ENCODE results near the gene COTL1. TPM values are rescaled to one million over a fixed set of nuclear protein-coding genes. Genes with fewer than 3 reads are reported as not detected.
"Not testable (repeated sequence)": the region's sequence is repeated elsewhere in the genome, so short reads cannot be mapped to it uniquely, and the experiment has no call there.

Gene COTL1
- total and polyA plus RNA-seq, 3 experiments from 2014 or later, result 373 to 653 (median 388) TPM

- DNase-seq, result no peak
- Histone ChIP-seq H3K36me3 (ENCODE audit: insufficient read depth, low read length) (peaks cover 28% of the 10 kb centered on the region), H3K4me1 (ENCODE audit: insufficient read depth, low read length) (no peaks in the 10 kb centered on the region), H3K9me3 (ENCODE audit: low read length) (no peaks in the 10 kb centered on the region), H3K27ac (ENCODE audit: low read depth, low read length) (no peak overlapping the region), H3K27me3 (ENCODE audit: insufficient read depth, low read length, poor library complexity, severe bottlenecking) (no peaks in the 10 kb centered on the region), H3K4me3 (ENCODE audit: low read length) (no peak overlapping the region)
- peaks cover 2 to 57% (median 9%) of the 10 kb centered on the region in 3 donors for H3K36me3 Mint-ChIP-seq
- no peaks in the 10 kb centered on the region for H3K9me3 Mint-ChIP-seq
- H3K27ac Mint-ChIP-seq, result peak overlapping the region in 2 of 8 donors; percentile 3 to 63
- H3K4me1 Mint-ChIP-seq, result peaks cover 7 to 24% (median 23%) of the 10 kb centered on the region in 3 donors
- POLR2A ChIA-PET, result no interaction called here
- peaks cover 0 to 3% of the 10 kb centered on the region in 2 donors for H3K27me3 Mint-ChIP-seq
- H3K4me3 Mint-ChIP-seq, result no peak overlapping the region
- CTCF ChIA-PET, result interaction anchor here (1.0 to 4.8 kb wide), 8 partner anchors 9 to 109 kb away, joined by 3 to 20 read pairs (median 4); no protein-coding TSS in a partner anchor
Observed at GRCh38 chr16:84563064-84563715, 54.7 kb downstream of the COTL1 start.

- Mint-ChIP-seq H3K27me3 (peaks cover 0 to 3% of the 10 kb centered on the region in 2 donors), H3K9me3 (no peaks in the 10 kb centered on the region), H3K27ac (peak overlapping the region in 3 of 8 donors; percentile 5 to 66 (median 57)), H3K4me3 (no peak overlapping the region), H3K36me3 (peaks cover 0 to 50% (median 9%) of the 10 kb centered on the region in 3 donors), H3K4me1 (peaks cover 2 to 15% (median 14%) of the 10 kb centered on the region in 3 donors)
- Histone ChIP-seq H3K27me3 (ENCODE audit: insufficient read depth, low read length, poor library complexity, severe bottlenecking) (no peaks in the 10 kb centered on the region), H3K4me3 (ENCODE audit: low read length) (no peak overlapping the region), H3K9me3 (ENCODE audit: low read length) (no peaks in the 10 kb centered on the region), H3K27ac (ENCODE audit: low read depth, low read length) (no peak overlapping the region), H3K4me1 (ENCODE audit: insufficient read depth, low read length) (no peaks in the 10 kb centered on the region), H3K36me3 (ENCODE audit: insufficient read depth, low read length) (peaks cover 24% of the 10 kb centered on the region)
- ChIA-PET POLR2A (no interaction called here), CTCF (interaction anchor here (1.1 to 2.1 kb wide), 4 partner anchors 10 to 51 kb away, joined by 3 to 10 read pairs (median 4); no protein-coding TSS in a partner anchor)
- no peak for DNase-seq
Observed at GRCh38 chr16:84562174-84562815, 55.6 kb downstream of the COTL1 start.

- Histone ChIP-seq H3K4me1 (ENCODE audit: insufficient read depth, low read length) (no peaks in the 10 kb centered on the region), H3K27me3 (ENCODE audit: insufficient read depth, low read length, poor library complexity, severe bottlenecking) (no peaks in the 10 kb centered on the region), H3K36me3 (ENCODE audit: insufficient read depth, low read length) (peaks cover 14% of the 10 kb centered on the region), H3K27ac (ENCODE audit: low read depth, low read length) (no peak overlapping the region), H3K4me3 (ENCODE audit: low read length) (no peak overlapping the region), H3K9me3 (ENCODE audit: low read length) (no peaks in the 10 kb centered on the region)
- peak overlapping the region in 1 of 8 donors; percentile 12 for H3K27ac Mint-ChIP-seq
- ChIA-PET CTCF (interaction anchor here (1.0 to 1.3 kb wide), 3 partner anchors 24 to 57 kb away, joined by 3 to 5 read pairs (median 3); partner anchors contain the start of gene COTL1), POLR2A (interaction anchor here (0.7 kb wide), 1 partner anchor 24 kb away, joined by 4 read pairs; no protein-coding TSS in a partner anchor)
- peaks cover 2 to 8% (median 6%) of the 10 kb centered on the region in 3 donors for H3K4me1 Mint-ChIP-seq
- peaks cover 0 to 40% (median 6%) of the 10 kb centered on the region in 3 donors for H3K36me3 Mint-ChIP-seq
- H3K27me3 Mint-ChIP-seq, result peaks cover 0 to 3% of the 10 kb centered on the region in 2 donors
- no peaks in the 10 kb centered on the region for H3K9me3 Mint-ChIP-seq
- no peak overlapping the region for H3K4me3 Mint-ChIP-seq
- no peak for DNase-seq
Observed at GRCh38 chr16:84561291-84561690, 56.6 kb downstream of the COTL1 start.

- Mint-ChIP-seq H3K27me3 (peaks cover 0 to 3% of the 10 kb centered on the region in 2 donors), H3K4me1 (peaks cover 8 to 14% (median 14%) of the 10 kb centered on the region in 3 donors), H3K9me3 (no peaks in the 10 kb centered on the region), H3K27ac (peak overlapping the region in 4 of 8 donors; percentile 20 to 68 (median 40)), H3K4me3 (no peak overlapping the region), H3K36me3 (peaks cover 0 to 30% (median 3%) of the 10 kb centered on the region in 3 donors)
- Histone ChIP-seq H3K4me3 (ENCODE audit: low read length) (no peak overlapping the region), H3K27me3 (ENCODE audit: insufficient read depth, low read length, poor library complexity, severe bottlenecking) (no peaks in the 10 kb centered on the region), H3K4me1 (ENCODE audit: insufficient read depth, low read length) (peaks cover 8% of the 10 kb centered on the region), H3K27ac (ENCODE audit: low read depth, low read length) (no peak overlapping the region), H3K36me3 (ENCODE audit: insufficient read depth, low read length) (peaks cover 7% of the 10 kb centered on the region), H3K9me3 (ENCODE audit: low read length) (no peaks in the 10 kb centered on the region)
- ChIA-PET CTCF (interaction anchor here (1.7 kb wide), 1 partner anchor 10 kb away, joined by 8 read pairs; no protein-coding TSS in a partner anchor), POLR2A (no interaction called here)
- DNase-seq, result no peak
Observed at GRCh38 chr16:84560269-84560668, 57.6 kb downstream of the COTL1 start.

- Histone ChIP-seq H3K36me3 (ENCODE audit: insufficient read depth, low read length) (peaks cover under 1% of the 10 kb centered on the region), H3K4me3 (ENCODE audit: low read length) (no peak overlapping the region), H3K27me3 (ENCODE audit: insufficient read depth, low read length, poor library complexity, severe bottlenecking) (no peaks in the 10 kb centered on the region), H3K27ac (ENCODE audit: low read depth, low read length) (no peak overlapping the region), H3K9me3 (ENCODE audit: low read length) (no peaks in the 10 kb centered on the region), H3K4me1 (ENCODE audit: insufficient read depth, low read length) (peaks cover 17% of the 10 kb centered on the region)
- no peaks in the 10 kb centered on the region for H3K9me3 Mint-ChIP-seq
- H3K27me3 Mint-ChIP-seq, result peaks cover 0 to 3% of the 10 kb centered on the region in 2 donors
- H3K27ac Mint-ChIP-seq, result peak overlapping the region in 3 of 8 donors; percentile 24 to 36 (median 29)
- H3K4me1 Mint-ChIP-seq, result peaks cover 12 to 21% (median 21%) of the 10 kb centered on the region in 3 donors
- H3K4me3 Mint-ChIP-seq, result no peak overlapping the region
- ChIA-PET CTCF (interaction anchor here (1.7 kb wide), 1 partner anchor 9 kb away, joined by 8 read pairs; no protein-coding TSS in a partner anchor), POLR2A (no interaction called here)
- peaks cover 0 to 23% (median 3%) of the 10 kb centered on the region in 3 donors for H3K36me3 Mint-ChIP-seq
- DNase-seq, result no peak
Observed at GRCh38 chr16:84559311-84559932, 58.5 kb downstream of the COTL1 start.

GRCh38 chr16:84558850-84559249, 59.0 kb downstream of the COTL1 start:
- POLR2A ChIA-PET; H3K9me3 ChIP-seq (ENCODE audit: low read length); H3K9me3 Mint-ChIP-seq; H3K36me3 ChIP-seq (ENCODE audit: insufficient read depth, low read length); H3K27me3 Mint-ChIP-seq; DNase-seq; H3K27me3 ChIP-seq (ENCODE audit: insufficient read depth, low read length, poor library complexity, severe bottlenecking); H3K4me3 Mint-ChIP-seq; H3K4me3 ChIP-seq (ENCODE audit: low read length); H3K27ac ChIP-seq (ENCODE audit: low read depth, low read length): not testable (repeated sequence)
- Mint-ChIP-seq H3K27ac (peak overlapping the region in 1 of 8 donors; percentile 36), H3K4me1 (peaks cover 18 to 27% (median 27%) of the 10 kb centered on the region in 3 donors), H3K36me3 (peaks cover 0 to 18% (median 3%) of the 10 kb centered on the region in 3 donors)
- CTCF ChIA-PET, result interaction anchor here (1.7 kb wide), 1 partner anchor 9 kb away, joined by 8 read pairs; no protein-coding TSS in a partner anchor
- peaks cover 21% of the 10 kb centered on the region for H3K4me1 ChIP-seq (ENCODE audit: insufficient read depth, low read length)

GRCh38 chr16:84557504-84557903, 60.4 kb downstream of the COTL1 start:
- peaks cover 32% of the 10 kb centered on the region for H3K4me1 ChIP-seq (ENCODE audit: insufficient read depth, low read length)
- Mint-ChIP-seq H3K4me3 (no peak overlapping the region), H3K4me1 (peaks cover 27 to 40% (median 36%) of the 10 kb centered on the region in 3 donors), H3K9me3 (no peaks in the 10 kb centered on the region), H3K36me3 (peaks cover 0 to 8% (median 3%) of the 10 kb centered on the region in 3 donors), H3K27me3 (peaks cover 0 to 2% of the 10 kb centered on the region in 2 donors), H3K27ac (peak overlapping the region in 2 of 8 donors; percentile 8 to 62)
- no peak overlapping the region for H3K4me3 ChIP-seq (ENCODE audit: low read length)
- DNase-seq, result no peak
- no peaks in the 10 kb centered on the region for H3K9me3 ChIP-seq (ENCODE audit: low read length)
- no peaks in the 10 kb centered on the region for H3K27me3 ChIP-seq (ENCODE audit: insufficient read depth, low read length, poor library complexity, severe bottlenecking)
- CTCF ChIA-PET, result interaction anchor here (0.7 kb wide), 1 partner anchor 37 kb away, joined by 4 read pairs; no protein-coding TSS in a partner anchor
- no peak overlapping the region for H3K27ac ChIP-seq (ENCODE audit: low read depth, low read length)
- POLR2A ChIA-PET, result no interaction called here
- no peaks in the 10 kb centered on the region for H3K36me3 ChIP-seq (ENCODE audit: insufficient read depth, low read length)

Measured in CD8-positive, alpha-beta memory T cell (primary cell).